HepG2 (cell line): Measurements from ENCODE around the gene SEMG1. TPM values are rescaled to one million over a fixed set of nuclear protein-coding genes. Genes with fewer than 3 reads are reported as not detected.

Experiments
- ATAC-seq: fragments of 200-7000 bp; cut with Tn5 transposase; 3 replicates; pipeline ENCODE4 v1.9.1; 2020; ENCODE audit warnings: mild to moderate bottlenecking, moderate library complexity
- BruUV-seq: library from RNA; stranded (reverse); fragments of 400-500 nt; replicated peaks from 2 replicates; lab custom pipeline; 2021; lab: Mats Ljungman, UMichigan
- CTCF ChIA-PET: fragments of 300-600 bp; formaldehyde crosslinking; extraction: SDS; loops from one replicate; lab custom pipeline; 2021; ENCODE audit warnings: low total read pairs, inconsistent platforms, low intra/inter-chr PET ratio; lab: Yijun Ruan, JAX
- POLR2A ChIA-PET: fragments of 350-600 bp; sonication (Branson Sonifier 250); formaldehyde crosslinking; loops from one replicate; lab custom pipeline; 2020; ENCODE audit warnings: antibody characterized with exemption, inconsistent platforms; lab: Yijun Ruan, JAX
- DNase-seq: peaks from one replicate; pipeline ENCODE4 v3.0.0-alpha.2; 2015; ENCODE audit warnings: low spot score
- FAIRE-seq: peaks from 3 replicates; lab custom pipeline; 2011; peaks lifted over from hg19 to GRCh38; lab: Jason Lieb, UNC
- H2AFZ ChIP-seq: one replicate; pipeline ENCODE4 v1.6.1; 2011; ENCODE audit warnings: low read length, inconsistent platforms
- H3K27ac ChIP-seq: fragments of 300-600 bp; 3 replicates; pipeline ENCODE4 v1.8.0; 2011; ENCODE audit warnings: mixed run types, mild to moderate bottlenecking, mixed read lengths, low read length, inconsistent platforms; ENCODE audit not compliant: insufficient read depth; ENCODE audit errors: extremely low read length
- H3K27me3 ChIP-seq, 2 experiments: fragments of 200-600 bp in 1 of 2; 2 replicates in 1 of 2; 3 replicates in 1 of 2; pipeline versions ENCODE4 v1.6.0 to v1.8.0; 2011; ENCODE audit warnings: low read length in 2 of 2, mild to moderate bottlenecking in 2 of 2, moderate library complexity in 2 of 2, inconsistent platforms in 1 of 2; ENCODE audit not compliant: insufficient read depth in 2 of 2, control insufficient read depth in 1 of 2
- H3K36me3 ChIP-seq, 2 experiments: fragments of 200-600 bp in 1 of 2; replicated peaks in 1 of 2; 2 replicates in 1 of 2; 3 replicates in 1 of 2; pipeline versions ENCODE4 v1.5.1 to v1.8.0; 2011; ENCODE audit warnings: low read length in 2 of 2, inconsistent platforms in 1 of 2; ENCODE audit not compliant: insufficient read depth in 2 of 2, control insufficient read depth in 1 of 2
- H3K4me1 ChIP-seq: 2 replicates; pipeline ENCODE4 v1.5.1; 2012; ENCODE audit warnings: low read length, inconsistent platforms; ENCODE audit not compliant: insufficient read depth
- H3K4me2 ChIP-seq: 2 replicates; pipeline ENCODE4 v1.6.0; 2011; ENCODE audit warnings: low read depth, low read length, inconsistent platforms
- H3K4me3 ChIP-seq, 3 experiments: fragments of 200-600 bp in 1 of 3; sonication (generic), shearing (Covaris generic) in 1 of 3; replicated peaks in 1 of 3; 2 replicates each; pipeline ENCODE4 v1.5.1; 2011 to 2016; ENCODE audit warnings: low read length in 3 of 3, inconsistent platforms in 2 of 3, low read depth in 2 of 3, mild to moderate bottlenecking in 2 of 3, control low read depth in 1 of 3, mixed read lengths in 1 of 3; ENCODE audit not compliant: insufficient read depth in 1 of 3
- H3K79me2 ChIP-seq: one replicate; pipeline ENCODE4 v1.6.1; 2011; ENCODE audit warnings: low read length, inconsistent platforms; ENCODE audit not compliant: insufficient read depth
- H3K9ac ChIP-seq: 2 replicates; pipeline ENCODE4 v1.6.0; 2011; ENCODE audit warnings: mild to moderate bottlenecking, low read depth, low read length, inconsistent platforms; ENCODE audit not compliant: insufficient read depth
- H3K9me3 ChIP-seq: 2 replicates; pipeline ENCODE4 v1.5.1; 2012; ENCODE audit warnings: mild to moderate bottlenecking, low read length
- H4K20me1 ChIP-seq: 2 replicates; pipeline ENCODE4 v1.6.0; 2011; ENCODE audit warnings: inconsistent platforms, mild to moderate bottlenecking, low read length, moderate library complexity; ENCODE audit not compliant: insufficient read depth
- AFF4 ChIP-seq: sonication (generic); formaldehyde crosslinking; IDR thresholded peaks from 2 replicates; pipeline ENCODE4 v1.4.0; 2020; ENCODE audit warnings: missing genetic modification reagents
- HMGXB4 ChIP-seq, 2 experiments: sonication (generic) in 1 of 2; formaldehyde crosslinking in 1 of 2; IDR thresholded peaks; 2 replicates each; pipeline versions ENCODE4 v1.4.0 to v1.6.1; 2018 to 2020; ENCODE audit warnings: missing genetic modification reagents in 2 of 2, borderline replicate concordance in 1 of 2, low read depth in 1 of 2, mild to moderate bottlenecking in 1 of 2, missing biosample characterization in 1 of 2
- NFIC ChIP-seq: IDR thresholded peaks from 2 replicates; pipeline ENCODE4 v1.6.1; 2012; ENCODE audit warnings: mild to moderate bottlenecking, low read length, inconsistent platforms
- RBFOX2 ChIP-seq: fragments of 200-400 bp; formaldehyde crosslinking; IDR thresholded peaks from 2 replicates; pipeline ENCODE4 v1.6.1; 2017; ENCODE audit warnings: low read depth, mild to moderate bottlenecking, low read length
- SP1 ChIP-seq, 2 experiments: fragments of 450-650 bp in 1 of 2; sonication (generic) in 1 of 2; formaldehyde crosslinking in 1 of 2; IDR thresholded peaks; 2 replicates each; pipeline versions ENCODE4 v1.4.0 to v1.6.1; 2016 to 2020; ENCODE audit warnings: missing genetic modification reagents in 1 of 2
- SRSF1 ChIP-seq: fragments of 200-400 bp; formaldehyde crosslinking; optimal IDR thresholded peaks from 2 replicates; pipeline ENCODE3; 2017; ENCODE audit warnings: mild to moderate bottlenecking, low read depth, low read length, moderate library complexity
- ZBTB20 ChIP-seq: sonication (generic); formaldehyde crosslinking; IDR thresholded peaks from 2 replicates; pipeline ENCODE4 v1.8.1; 2023; ENCODE audit warnings: missing genetic modification reagents, low read depth, mild to moderate bottlenecking, borderline replicate concordance
- ZBTB49 ChIP-seq: sonication (generic); formaldehyde crosslinking; IDR thresholded peaks from 2 replicates; pipeline ENCODE4 v1.4.0; 2020; ENCODE audit warnings: missing genetic modification reagents, borderline replicate concordance
- ZC3H13 ChIP-seq: sonication (generic); formaldehyde crosslinking; IDR thresholded peaks from 2 replicates; pipeline ENCODE4 v1.8.1; 2023; ENCODE audit warnings: mild to moderate bottlenecking, missing genetic modification reagents, moderate library complexity
- ZNF343 ChIP-seq: sonication (generic); formaldehyde crosslinking; IDR thresholded peaks from 2 replicates; pipeline ENCODE4 v1.4.0; 2020; ENCODE audit warnings: mild to moderate bottlenecking, missing genetic modification reagents
- ZNF563 ChIP-seq: sonication (generic); formaldehyde crosslinking; IDR thresholded peaks from 2 replicates; pipeline ENCODE4 v1.8.0; 2022; ENCODE audit warnings: mild to moderate bottlenecking, moderate library complexity, missing genetic modification reagents
- ZSCAN25 ChIP-seq: sonication (generic); formaldehyde crosslinking; IDR thresholded peaks from 2 replicates; pipeline ENCODE4 v1.8.0; 2022; ENCODE audit warnings: mild to moderate bottlenecking, missing genetic modification reagents
- ZSCAN30 ChIP-seq: sonication (generic); formaldehyde crosslinking; IDR thresholded peaks from 2 replicates; pipeline ENCODE4 v1.5.0; 2020; ENCODE audit warnings: mild to moderate bottlenecking, missing genetic modification reagents
- WGBS: methylation state at CpG from one replicate; pipeline ENCODE4 v1.1.6; 2017; ENCODE audit warnings: low lambda C conversion rate; 5-methylcytosine and 5-hydroxymethylcytosine counted together
- in situ Hi-C: cut with HindIII; loops from 2 replicates; pipeline ENCODE4 v1.10.0; 2017; ENCODE audit warnings: low pct_unique_long_range_greater_than_20kb; ENCODE audit not compliant: extremely low pct_ligation_motif_present
- intact Hi-C: fragments of 100-400 bp; cut with micrococcal nuclease; formaldehyde crosslinking; loops from one replicate; pipeline ENCODE4 v1.10.0; 2022; ENCODE audit not compliant: unreplicated experiment
- polyA plus RNA-seq, 8 experiments: library from polyadenylated mRNA; depleted of rRNA in 3 of 8; stranded (reverse) in 7 of 8; unstranded in 1 of 8; fragments of >200 nt; fragmentation: Illumina TruSeq in 4 of 8; extraction: Trizol in 4 of 8; gene quantifications; 2 replicates each; pipeline versions ENCODE4 v1.2.1 to v1.2.3, GENCODE V29; 2011 to 2016; ENCODE audit warnings: low read depth in 4 of 8, missing spikeins in 1 of 8, mixed read lengths in 1 of 8; ENCODE audit not compliant: insufficient read depth in 1 of 8
- total RNA-seq, 5 experiments: library from RNA; depleted of rRNA; stranded (reverse); fragments of >200 nt; fragmentation: Illumina TruSeq; extraction: Trizol; gene quantifications; 2 replicates each; pipeline ENCODE4 v1.2.3, GENCODE V29; 2016; ENCODE audit warnings: low read depth in 1 of 5

The SEMG1 gene
- total and polyA plus RNA-seq, 2 of the 13 experiments (the other 11 are each of a cell fraction or from before 2014, with no cell fraction given), result not detected

- no peak for TF ChIP-seq AFF4 (CRISPR knock-in tag)
- TF ChIP-seq ZSCAN25, result no peak
- no peak for TF ChIP-seq ZNF343 (CRISPR knock-in tag)
- TF ChIP-seq ZC3H13 (CRISPR knock-in tag), result no peak
- TF ChIP-seq ZBTB49, result no peak
- TF ChIP-seq RBFOX2, result no peak
Observed at GRCh38 chr20:45193331-45193730, 13.5 kb upstream of the SEMG1 start (continued).

GRCh38 chr20:45209924-45210323 lies 3.1 kb downstream of the SEMG1 start:
- POLR2A ChIA-PET, result no interaction called here
- ATAC-seq (no peak), DNase-seq (no peak), FAIRE-seq (no peak)
- BruUV-seq, result no TSS peak
- no peaks in the 10 kb centered on the region for H3K79me2 ChIP-seq
- in situ Hi-C loops (no loop called here), intact Hi-C loops (no loop called here)
- H4K20me1 ChIP-seq, result no peaks in the 10 kb centered on the region
- WGBS, result 57% methylated on average over 1 of the region's 1 CpG
- CTCF ChIA-PET, result no interaction called here
- no peaks in the 10 kb centered on the region for H3K36me3 ChIP-seq
- no peaks in the 10 kb centered on the region for H3K9me3 ChIP-seq
- H2AFZ ChIP-seq, result no peak overlapping the region
- no peaks in the 10 kb centered on the region for H3K4me1 ChIP-seq
- H3K9ac ChIP-seq, result no peak overlapping the region
- no peak overlapping the region for H3K4me2 ChIP-seq
- H3K4me3 ChIP-seq, result no peak overlapping the region
- no peak overlapping the region for H3K27ac ChIP-seq
- 0 out of 5 replicates have a peak, but pooled peaks cover 0 to 6% of the 10 kb centered on the region in 2 experiments for H3K27me3 ChIP-seq
- TF ChIP-seq HMGXB4 (CRISPR knock-in tag; IDR thresholded peaks at IDR 0.05; ENCODE audit: borderline replicate concordance in 1 of 2, low read depth in 1 of 2) (no peak), SP1 (IDR thresholded peaks at IDR 0.05) (no peak), SP1 (CRISPR knock-in tag; IDR thresholded peaks at IDR 0.05) (no peak), ZBTB20 (no peak), SRSF1 (no peak), NFIC (no peak), ZSCAN30 (CRISPR knock-in tag) (no peak), ZNF563 (no peak)
